Effector memory CD4-positive, alpha-beta T cell (primary cell): ENCODE results near the gene CMTM6.
A peak's percentile ranks its signal among the peaks of the same experiment; 100 is the strongest.

Source experiments
- DNase-seq, 3 donors: peaks; one replicate each; pipeline ENCODE4 v3.0.0-alpha.2; 2020
- H3K27ac ChIP-seq: 2 replicates; pipeline ENCODE4 v1.7.0; 2013; ENCODE audit warnings: mild to moderate bottlenecking, low read length, moderate library complexity; ENCODE audit not compliant: insufficient read depth, poor library complexity, severe bottlenecking
- H3K27me3 ChIP-seq: replicated peaks from 2 replicates; pipeline ENCODE4 v1.7.0; 2013; ENCODE audit warnings: mild to moderate bottlenecking, low read length; ENCODE audit not compliant: insufficient read depth, control insufficient read depth, poor library complexity, severe bottlenecking
- H3K36me3 ChIP-seq: 2 replicates; pipeline ENCODE4 v1.7.0; 2013; ENCODE audit warnings: mild to moderate bottlenecking, low read length, moderate library complexity; ENCODE audit not compliant: control insufficient read depth, insufficient read depth
- H3K4me1 ChIP-seq: 2 replicates; pipeline ENCODE4 v1.7.0; 2013; ENCODE audit warnings: low read length, mild to moderate bottlenecking; ENCODE audit not compliant: control insufficient read depth, insufficient read depth, poor library complexity, severe bottlenecking
- H3K4me3 ChIP-seq: 2 replicates; pipeline ENCODE4 v1.7.0; 2013; ENCODE audit warnings: low read length, low read depth, mild to moderate bottlenecking; ENCODE audit not compliant: insufficient read depth, poor library complexity, severe bottlenecking
- H3K9me3 ChIP-seq: 2 replicates; pipeline ENCODE4 v1.7.0; 2013; ENCODE audit warnings: mild to moderate bottlenecking, low read length, moderate library complexity; ENCODE audit not compliant: control insufficient read depth
- total RNA-seq, 3 donors: gene quantifications; one replicate each; lab custom pipeline; 2026; lab: John Stamatoyannopoulos, UW

The CMTM6 gene, protein sequence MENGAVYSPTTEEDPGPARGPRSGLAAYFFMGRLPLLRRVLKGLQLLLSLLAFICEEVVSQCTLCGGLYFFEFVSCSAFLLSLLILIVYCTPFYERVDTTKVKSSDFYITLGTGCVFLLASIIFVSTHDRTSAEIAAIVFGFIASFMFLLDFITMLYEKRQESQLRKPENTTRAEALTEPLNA
- total RNA-seq, result 87.5 to 122 (median 91.4) reads per million in 3 donors

- no peaks in the 10 kb centered on the region for H3K9me3 ChIP-seq
- no peaks in the 10 kb centered on the region for H3K36me3 ChIP-seq
- H3K4me3 ChIP-seq, result peak within 1 kb of the TSS; percentile 96
- H3K27me3 ChIP-seq, result no peaks in the 10 kb centered on the region
- peak within 1 kb of the TSS; percentile 96 for H3K27ac ChIP-seq
- peaks cover 3% of the 10 kb centered on the region for H3K4me1 ChIP-seq
- peak; percentile 65 to 74 (median 65) for DNase-seq
These were observed at the start of gene CMTM6 for GRCh38 chr3:32502118-32502945. TSS of gene CMTM6 (minus strand) at chr3:32502852. CDS start at chr3:32502745, 107 bp downstream.

- Histone ChIP-seq H3K27ac (no peak overlapping the region), H3K27me3 (no peaks in the 10 kb centered on the region), H3K9me3 (no peaks in the 10 kb centered on the region), H3K4me3 (no peak overlapping the region), H3K36me3 (no peaks in the 10 kb centered on the region), H3K4me1 (peaks cover 5% of the 10 kb centered on the region)
- DNase-seq, result no peak
These were observed 49.4 kb upstream of the CMTM6 start for GRCh38 chr3:32552013-32552412.

DNA sequence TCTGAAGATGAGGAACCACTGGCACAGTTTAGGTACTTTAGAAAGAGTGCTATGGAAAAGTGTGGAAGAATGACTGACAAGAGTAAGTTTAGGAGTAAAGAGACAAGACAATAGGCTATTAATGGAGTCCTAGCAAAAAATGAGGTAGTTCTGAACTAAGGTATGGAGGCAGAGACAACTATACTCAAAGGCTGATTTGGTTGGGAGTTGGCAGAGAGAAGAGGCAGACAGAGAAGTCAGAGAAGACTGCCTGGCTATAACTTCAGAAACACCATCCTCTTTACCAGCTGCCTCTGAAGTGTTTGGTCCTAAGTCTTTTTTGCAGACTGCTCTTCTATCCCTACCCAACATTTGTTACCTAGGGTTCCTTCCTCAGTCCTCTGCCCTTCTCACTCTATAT is 48.8 kb upstream of the CMTM6 start:
- H3K36me3 ChIP-seq, result no peaks in the 10 kb centered on the region
- H3K9me3 ChIP-seq, result no peaks in the 10 kb centered on the region
- peaks cover 5% of the 10 kb centered on the region for H3K4me1 ChIP-seq
- no peak overlapping the region for H3K27ac ChIP-seq
- no peak overlapping the region for H3K4me3 ChIP-seq
- H3K27me3 ChIP-seq, result no peaks in the 10 kb centered on the region
- no peak for DNase-seq

DNA sequence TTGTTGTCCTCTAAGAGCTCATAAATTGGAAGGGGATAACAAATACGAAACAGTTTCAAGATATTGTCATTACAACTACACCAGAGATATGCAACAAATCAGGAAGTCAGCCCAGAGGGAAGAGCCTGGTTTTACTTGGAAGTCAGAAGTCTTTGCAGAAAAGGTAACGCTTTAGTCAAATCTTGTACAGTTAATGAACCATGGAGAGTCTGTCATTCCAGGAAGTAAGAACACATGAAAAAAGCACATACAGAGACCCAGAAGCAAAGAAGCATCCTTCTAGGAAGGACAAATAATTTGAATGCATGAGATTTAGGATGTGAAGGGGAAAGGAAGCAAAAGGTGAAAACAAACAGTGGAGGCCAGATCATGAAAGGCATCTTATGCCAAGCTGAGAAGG is 48.4 kb upstream of the CMTM6 start:
- Histone ChIP-seq H3K9me3 (no peaks in the 10 kb centered on the region), H3K27me3 (no peaks in the 10 kb centered on the region), H3K4me3 (no peak overlapping the region), H3K4me1 (peaks cover 5% of the 10 kb centered on the region), H3K27ac (no peak overlapping the region), H3K36me3 (no peaks in the 10 kb centered on the region)
- no peak for DNase-seq

DNA sequence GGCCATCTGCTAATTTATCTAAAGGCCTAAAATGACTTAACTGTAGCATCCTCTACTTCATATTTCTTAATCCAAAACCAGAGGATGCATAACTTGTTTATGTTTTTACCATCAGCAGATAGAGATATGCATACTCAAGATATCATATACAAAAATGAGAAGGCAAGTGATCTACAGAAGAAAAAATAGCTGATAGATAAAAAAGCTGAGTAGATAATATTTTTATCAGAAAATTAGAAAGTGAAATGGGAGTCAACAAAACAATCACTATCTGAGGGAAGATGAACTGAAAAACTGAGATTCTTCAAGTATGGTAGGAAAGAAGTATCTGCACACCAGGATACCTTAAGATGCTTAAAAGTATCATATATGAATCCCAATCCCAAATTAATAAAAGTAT is 42.7 kb upstream of the CMTM6 start:
- Histone ChIP-seq H3K36me3 (peaks cover 2% of the 10 kb centered on the region), H3K27me3 (no peaks in the 10 kb centered on the region), H3K9me3 (no peaks in the 10 kb centered on the region), H3K27ac (no peak overlapping the region), H3K4me3 (no peak overlapping the region), H3K4me1 (no peaks in the 10 kb centered on the region)
- no peak for DNase-seq

DNA sequence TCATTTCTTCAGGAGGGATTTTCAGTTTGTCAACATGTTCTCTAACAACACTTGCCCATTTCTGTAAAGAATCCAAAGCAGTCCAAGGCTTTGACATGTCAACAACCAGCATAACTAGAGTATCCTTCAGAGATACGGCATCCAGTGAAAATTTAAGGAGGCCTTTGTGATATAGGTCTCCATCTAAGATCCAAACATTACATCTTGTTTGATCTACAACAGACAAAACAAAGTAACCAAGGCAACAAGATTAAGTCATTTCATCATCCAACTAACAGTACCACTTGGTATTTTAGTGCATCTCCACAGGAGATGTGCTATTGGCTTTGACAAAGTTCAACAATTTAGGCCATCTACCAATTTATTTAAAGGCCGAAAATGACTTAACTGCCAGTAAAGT is 42.2 kb upstream of the CMTM6 start:
- no peaks in the 10 kb centered on the region for H3K9me3 ChIP-seq
- no peaks in the 10 kb centered on the region for H3K4me1 ChIP-seq
- no peaks in the 10 kb centered on the region for H3K27me3 ChIP-seq
- DNase-seq, result no peak
- H3K36me3 ChIP-seq, result peaks cover 2% of the 10 kb centered on the region
- H3K27ac ChIP-seq, result no peak overlapping the region
- no peak overlapping the region for H3K4me3 ChIP-seq

DNA sequence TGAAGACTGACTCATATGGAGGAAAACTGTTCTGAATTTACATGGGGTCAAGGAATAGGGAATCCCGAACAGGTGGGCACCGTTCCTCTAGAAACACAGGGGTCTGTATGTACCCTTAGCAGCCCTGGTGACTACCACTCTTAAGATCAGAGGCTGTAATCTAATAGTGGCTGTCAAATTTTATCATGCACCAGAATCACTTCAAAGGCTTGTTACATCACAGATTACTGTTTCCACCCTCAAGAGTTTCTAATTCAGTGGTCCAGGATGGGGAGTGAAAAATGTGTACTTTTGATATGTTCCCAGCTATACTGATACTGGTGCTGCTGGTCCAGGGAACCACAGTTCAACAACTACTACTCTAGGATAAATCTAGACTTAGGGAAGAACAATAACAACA is 40.2 kb upstream of the CMTM6 start:
- H3K36me3 ChIP-seq, result peaks cover 2% of the 10 kb centered on the region
- no peak for DNase-seq

GRCh38 chr3:32540899-32541298 is 38.2 kb upstream of the CMTM6 start:
- H3K27me3 ChIP-seq, result no peaks in the 10 kb centered on the region
- H3K36me3 ChIP-seq, result peaks cover 7% of the 10 kb centered on the region
- no peak overlapping the region for H3K27ac ChIP-seq
- H3K4me1 ChIP-seq, result no peaks in the 10 kb centered on the region
- no peak overlapping the region for H3K4me3 ChIP-seq
- no peaks in the 10 kb centered on the region for H3K9me3 ChIP-seq
- no peak for DNase-seq

More for the DNA sequence above, 40.2 kb upstream of the CMTM6 start:
- no peaks in the 10 kb centered on the region for H3K9me3 ChIP-seq
- no peaks in the 10 kb centered on the region for H3K4me1 ChIP-seq
- H3K27me3 ChIP-seq, result no peaks in the 10 kb centered on the region
- H3K4me3 ChIP-seq, result no peak overlapping the region
- no peak overlapping the region for H3K27ac ChIP-seq

DNA sequence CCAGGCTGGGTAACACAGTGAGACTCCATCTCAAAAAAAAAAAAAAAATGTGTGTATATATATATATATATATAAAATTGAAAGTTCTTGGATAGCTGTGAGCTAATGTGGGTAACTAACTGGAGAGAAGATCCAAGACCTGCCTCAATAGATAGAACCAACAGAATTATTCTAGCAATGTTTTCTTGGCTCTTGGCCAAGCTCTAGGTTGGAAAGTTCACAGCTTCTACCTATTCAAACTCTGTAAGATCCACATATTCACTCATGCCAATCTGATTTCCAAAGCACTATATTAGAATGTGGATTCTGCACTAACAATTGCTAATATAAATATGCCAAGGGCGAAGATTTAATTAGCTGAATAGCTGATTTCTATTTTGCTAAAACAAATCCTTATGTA is 29.8 kb upstream of the CMTM6 start:
- no peak overlapping the region for H3K4me3 ChIP-seq
- no peaks in the 10 kb centered on the region for H3K4me1 ChIP-seq
- no peak for DNase-seq
- H3K27me3 ChIP-seq, result no peaks in the 10 kb centered on the region
- H3K36me3 ChIP-seq, result peaks cover 23% of the 10 kb centered on the region
- H3K9me3 ChIP-seq, result no peaks in the 10 kb centered on the region
- H3K27ac ChIP-seq, result no peak overlapping the region

DNA sequence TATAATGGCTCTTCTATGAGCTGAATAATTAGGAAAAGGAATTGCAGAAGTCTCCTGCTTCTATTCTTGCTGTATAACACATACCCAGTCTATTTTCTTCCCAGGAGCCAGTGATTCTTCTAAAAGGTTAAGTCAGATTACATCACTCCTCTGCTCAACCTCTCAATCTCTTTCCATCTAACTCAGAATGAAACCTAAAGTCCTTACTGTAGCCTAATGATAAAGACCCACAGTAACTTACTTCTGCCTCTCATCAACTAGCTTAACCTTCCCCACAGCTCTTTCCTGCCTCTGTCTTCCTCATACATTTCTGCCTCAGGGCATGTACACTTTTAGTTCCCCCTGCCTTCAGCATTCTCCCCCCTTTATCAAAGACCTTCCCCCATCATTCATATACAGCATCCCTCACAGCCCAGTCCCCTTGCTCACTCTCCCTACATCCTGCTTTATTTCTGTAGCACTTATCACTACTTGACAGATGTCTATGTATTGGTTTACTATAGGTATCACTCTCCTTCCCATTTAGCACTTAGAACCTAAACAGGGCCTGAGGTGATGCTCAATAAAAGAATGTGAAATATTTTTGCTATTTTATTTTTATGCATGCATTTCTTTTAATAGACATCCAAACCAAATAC is 28.5 kb upstream of the CMTM6 start:
- H3K27me3 ChIP-seq, result no peaks in the 10 kb centered on the region
- DNase-seq, result no peak
- H3K4me1 ChIP-seq, result no peaks in the 10 kb centered on the region
- H3K36me3 ChIP-seq, result peaks cover 28% of the 10 kb centered on the region
- H3K4me3 ChIP-seq, result no peak overlapping the region
- no peaks in the 10 kb centered on the region for H3K9me3 ChIP-seq
- no peak overlapping the region for H3K27ac ChIP-seq
